ENCODE data around the gene TMEM119. TPM values are rescaled to one million over a fixed set of nuclear protein-coding genes. Genes with fewer than 3 reads are reported as not detected.
"Not testable (repeated sequence)": the region's sequence is repeated elsewhere in the genome, so short reads cannot be mapped to it uniquely, and the experiment has no call there.

The TMEM119 gene
- polyA plus RNA-seq, 3 donors from 2014 or later: 0.47 TPM; not detected in 2

- no peak overlapping the region for H3K4me3 Mint-ChIP-seq
- H3K27ac Mint-ChIP-seq: no peak overlapping the region
Measured at GRCh38 chr12:108575199-108575912, 22.5 kb downstream of the TMEM119 start.

GRCh38 chr12:108574276-108574675 lies 23.6 kb downstream of the TMEM119 start:
- peaks cover 8 to 14% (median 10%) of the 10 kb centered on the region in 3 donors for H3K27me3 Mint-ChIP-seq (ENCODE audit: low read depth in 3 of 3)
- not testable (repeated sequence) for H3K36me3 Mint-ChIP-seq, H3K27ac Mint-ChIP-seq, H3K4me1 Mint-ChIP-seq, H3K9me3 Mint-ChIP-seq, DNase-seq, H3K4me3 Mint-ChIP-seq

More at GRCh38 chr12:108575199-108575912, 22.5 kb downstream of the TMEM119 start:
- Mint-ChIP-seq H3K27me3 (ENCODE audit: low read depth in 3 of 3) (peaks cover 9 to 17% (median 10%) of the 10 kb centered on the region in 3 donors), H3K36me3 (peaks cover 0 to 4% (median 0%) of the 10 kb centered on the region in 3 donors), H3K4me1 (peaks cover 7% of the 10 kb centered on the region in 2 donors), H3K9me3 (peaks cover 2 to 9% (median 6%) of the 10 kb centered on the region in 6 donors)
- no peak for DNase-seq

- Mint-ChIP-seq H3K27me3 (ENCODE audit: low read depth in 3 of 3) (peaks cover 0 to 5% (median 1%) of the 10 kb centered on the region in 3 donors), H3K4me3 (no peak overlapping the region), H3K4me1 (no peaks in the 10 kb centered on the region), H3K9me3 (no peaks in the 10 kb centered on the region), H3K36me3 (peaks cover 0 to 19% (median 9%) of the 10 kb centered on the region in 3 donors), H3K27ac (no peak overlapping the region)
- DNase-seq: no peak
Measured at GRCh38 chr12:108573317-108573716, 24.6 kb downstream of the TMEM119 start.

GRCh38 chr12:108572166-108572790 lies 25.6 kb downstream of the TMEM119 start:
- no peaks in the 10 kb centered on the region for H3K4me1 Mint-ChIP-seq
- H3K36me3 Mint-ChIP-seq: peaks cover 0 to 27% (median 15%) of the 10 kb centered on the region in 3 donors
- no peak for DNase-seq
- no peak overlapping the region for H3K4me3 Mint-ChIP-seq
- H3K27ac Mint-ChIP-seq: no peak overlapping the region
- H3K27me3 Mint-ChIP-seq (ENCODE audit: low read depth in 3 of 3): peaks cover 0 to 4% (median 0%) of the 10 kb centered on the region in 3 donors
- no peaks in the 10 kb centered on the region for H3K9me3 Mint-ChIP-seq

GRCh38 chr12:108571609-108572165 lies 26.2 kb downstream of the TMEM119 start:
- DNase-seq: no peak
- Mint-ChIP-seq H3K27ac (no peak overlapping the region), H3K36me3 (peaks cover 0 to 33% (median 21%) of the 10 kb centered on the region in 3 donors), H3K4me3 (no peak overlapping the region), H3K9me3 (no peaks in the 10 kb centered on the region), H3K27me3 (ENCODE audit: low read depth in 3 of 3) (peaks cover 0 to 4% (median 0%) of the 10 kb centered on the region in 3 donors), H3K4me1 (no peaks in the 10 kb centered on the region)

- Mint-ChIP-seq H3K9me3 (no peaks in the 10 kb centered on the region), H3K27me3 (ENCODE audit: low read depth in 3 of 3) (peaks cover 0 to 4% (median 0%) of the 10 kb centered on the region in 3 donors), H3K4me1 (no peaks in the 10 kb centered on the region), H3K27ac (no peak overlapping the region), H3K36me3 (peaks cover 0 to 39% (median 24%) of the 10 kb centered on the region in 3 donors), H3K4me3 (no peak overlapping the region)
- no peak for DNase-seq
Measured at GRCh38 chr12:108570743-108571608, 26.9 kb downstream of the TMEM119 start.

GRCh38 chr12:108568338-108569154 lies 29.3 kb downstream of the TMEM119 start:
- Mint-ChIP-seq H3K36me3 (peaks cover 7 to 49% (median 34%) of the 10 kb centered on the region in 3 donors), H3K27ac (peak overlapping the region in 2 of 6 donors; percentile 44 to 62), H3K4me3 (no peak overlapping the region), H3K9me3 (no peaks in the 10 kb centered on the region), H3K4me1 (peaks cover 5 to 7% of the 10 kb centered on the region in 2 donors), H3K27me3 (ENCODE audit: low read depth in 3 of 3) (no peaks in the 10 kb centered on the region)
- DNase-seq: no peak

- no peak overlapping the region for H3K4me3 Mint-ChIP-seq
- H3K9me3 Mint-ChIP-seq: no peaks in the 10 kb centered on the region
- H3K27me3 Mint-ChIP-seq (ENCODE audit: low read depth in 3 of 3): peaks cover 0 to 4% (median 0%) of the 10 kb centered on the region in 3 donors
- no peak for DNase-seq
- peaks cover 7 to 49% (median 34%) of the 10 kb centered on the region in 3 donors for H3K36me3 Mint-ChIP-seq
- H3K27ac Mint-ChIP-seq: no peak overlapping the region
- peaks cover 13 to 15% of the 10 kb centered on the region in 2 donors for H3K4me1 Mint-ChIP-seq
Measured at GRCh38 chr12:108567406-108568337, 30.2 kb downstream of the TMEM119 start.

GRCh38 chr12:108566452-108566851 lies 31.4 kb downstream of the TMEM119 start:
- peaks cover 20 to 23% of the 10 kb centered on the region in 2 donors for H3K4me1 Mint-ChIP-seq
- no peak for DNase-seq
- no peak overlapping the region for H3K27ac Mint-ChIP-seq
- H3K9me3 Mint-ChIP-seq: no peaks in the 10 kb centered on the region
- no peak overlapping the region for H3K4me3 Mint-ChIP-seq
- peaks cover 0 to 6% (median 4%) of the 10 kb centered on the region in 3 donors for H3K27me3 Mint-ChIP-seq (ENCODE audit: low read depth in 3 of 3)
- peaks cover 7 to 49% (median 34%) of the 10 kb centered on the region in 3 donors for H3K36me3 Mint-ChIP-seq

GRCh38 chr12:108565976-108566375 lies 31.9 kb downstream of the TMEM119 start:
- Mint-ChIP-seq H3K4me1 (peaks cover 25 to 27% of the 10 kb centered on the region in 2 donors), H3K27me3 (ENCODE audit: low read depth in 3 of 3) (peaks cover under 1 to 6% (median 4%) of the 10 kb centered on the region in 3 donors), H3K36me3 (peaks cover 7 to 49% (median 34%) of the 10 kb centered on the region in 3 donors), H3K27ac (peak overlapping the region in 1 of 6 donors; percentile 65), H3K4me3 (no peak overlapping the region), H3K9me3 (no peaks in the 10 kb centered on the region)
- DNase-seq: no peak

GRCh38 chr12:108565146-108565545 lies 32.7 kb downstream of the TMEM119 start:
- no peak for DNase-seq
- peaks cover 32 to 36% of the 10 kb centered on the region in 2 donors for H3K4me1 Mint-ChIP-seq
- no peak overlapping the region for H3K27ac Mint-ChIP-seq
- peaks cover 7 to 43% (median 34%) of the 10 kb centered on the region in 3 donors for H3K36me3 Mint-ChIP-seq
- H3K27me3 Mint-ChIP-seq (ENCODE audit: low read depth in 3 of 3): peaks cover 2 to 9% (median 6%) of the 10 kb centered on the region in 3 donors
- no peaks in the 10 kb centered on the region for H3K9me3 Mint-ChIP-seq
- H3K4me3 Mint-ChIP-seq: no peak overlapping the region

GRCh38 chr12:108564724-108565123 lies 33.2 kb downstream of the TMEM119 start:
- Mint-ChIP-seq H3K27me3 (ENCODE audit: low read depth in 3 of 3) (peaks cover 2 to 11% (median 6%) of the 10 kb centered on the region in 3 donors), H3K4me3 (peak overlapping the region in 1 of 5 donors; percentile 58), H3K27ac (no peak overlapping the region), H3K9me3 (no peaks in the 10 kb centered on the region), H3K36me3 (peaks cover 7 to 43% (median 34%) of the 10 kb centered on the region in 3 donors), H3K4me1 (peaks cover 36 to 40% of the 10 kb centered on the region in 2 donors)
- no peak for DNase-seq

All from immature natural killer cell (primary cell).